Measurements from ENCODE around the gene C1RL.
"Not testable (repeated sequence)": the region's sequence is repeated elsewhere in the genome, so short reads cannot be mapped to it uniquely, and the experiment has no call there.

Gene C1RL

DNA sequence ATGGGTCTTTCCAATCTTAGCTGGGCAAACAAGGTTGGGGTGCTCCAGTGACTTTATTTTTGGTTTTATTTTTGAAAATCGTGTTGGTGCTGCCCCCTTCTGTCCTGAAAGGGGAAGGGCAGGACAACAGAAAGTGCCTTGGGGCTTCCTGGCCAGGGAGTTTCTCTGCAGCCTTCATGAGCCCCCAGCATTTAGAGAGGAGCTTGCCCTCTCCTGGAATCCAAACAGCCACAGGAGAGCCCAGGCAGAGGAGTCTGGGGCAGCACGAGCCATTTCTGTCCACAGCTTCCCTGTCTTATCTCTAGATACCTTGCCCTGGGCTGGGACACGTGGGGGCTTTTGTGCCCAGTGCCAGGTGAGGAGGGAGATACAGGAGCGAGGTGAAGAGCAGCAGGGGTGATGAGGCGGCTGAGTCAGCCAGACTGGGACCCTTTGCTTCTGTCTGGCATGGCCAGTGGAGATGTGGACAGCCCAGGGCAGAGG is 4.4 kb upstream of the C1RL start:
- peak; percentile 63 for DNase-seq

GRCh38 chr12:7112041-7112440 is 3.0 kb upstream of the C1RL start:
- no peak for DNase-seq

DNA sequence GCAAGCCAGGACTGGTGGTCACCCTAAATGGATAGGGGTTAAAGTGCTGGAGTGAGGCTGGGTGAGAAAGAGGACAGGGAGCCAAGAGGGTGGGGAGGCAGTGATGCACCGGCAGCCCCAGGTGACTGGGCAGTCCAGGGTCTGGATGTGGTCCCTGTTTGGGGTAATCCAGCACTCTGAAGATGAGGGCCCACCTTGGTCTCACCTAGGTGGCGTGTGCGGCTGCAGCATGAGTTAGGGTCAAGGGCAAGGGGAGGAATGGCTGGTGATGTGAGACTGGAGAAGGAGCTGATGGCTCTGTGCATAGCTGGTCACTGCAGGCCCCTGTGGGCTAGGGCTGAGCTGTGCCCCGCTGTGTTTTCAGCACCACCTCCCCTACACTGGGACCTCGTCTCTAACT is 1.6 kb upstream of the C1RL start:
- DNase-seq, result no peak

GRCh38 chr12:7109572-7109920 is 532 bp upstream of the C1RL start:
- no peak for DNase-seq

DNA sequence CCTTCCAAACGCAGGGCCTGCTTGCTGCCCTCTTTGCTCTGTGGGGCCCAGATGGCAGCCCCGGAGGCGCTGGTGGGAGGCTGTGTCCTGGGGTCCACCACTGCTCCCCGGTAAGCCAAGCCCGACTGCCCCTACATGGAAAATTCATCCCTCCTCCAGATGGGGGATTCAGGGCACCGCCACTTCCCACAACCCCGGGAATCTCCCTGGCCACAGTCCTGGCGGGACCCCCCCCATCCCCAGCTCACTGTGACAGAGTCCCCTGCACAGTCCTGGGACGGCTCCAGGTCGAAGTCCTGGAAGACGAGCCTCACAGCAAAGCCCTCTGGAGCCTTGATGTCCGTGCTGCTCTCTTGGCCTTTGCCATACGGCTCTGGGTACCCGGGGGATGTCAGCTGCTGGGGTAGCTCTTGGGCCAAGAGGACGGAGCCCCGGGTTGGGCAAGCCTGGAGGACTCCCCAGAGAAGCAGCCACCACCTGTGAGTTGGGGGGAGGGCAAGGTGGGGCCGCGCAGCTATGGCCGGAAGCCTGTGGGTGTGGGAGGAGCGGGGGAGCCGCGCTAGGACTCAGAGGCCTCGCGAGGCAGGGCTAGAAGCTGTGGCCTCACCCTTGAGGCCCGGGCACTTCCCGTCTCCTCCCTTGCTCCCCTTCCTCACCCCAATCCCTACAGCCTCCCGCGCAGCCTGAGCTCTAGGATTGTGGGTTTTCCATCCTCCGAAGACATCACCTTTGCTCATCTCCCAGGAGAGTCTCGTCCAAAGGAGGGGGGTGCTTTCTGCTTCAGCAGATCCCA is 815 bp downstream of the C1RL start:
- DNase-seq, result peak; percentile 90

- DNase-seq, result peak; percentile 17
Observed at GRCh38 chr12:7107636-7108002, 1.4 kb downstream of the C1RL start.

DNA sequence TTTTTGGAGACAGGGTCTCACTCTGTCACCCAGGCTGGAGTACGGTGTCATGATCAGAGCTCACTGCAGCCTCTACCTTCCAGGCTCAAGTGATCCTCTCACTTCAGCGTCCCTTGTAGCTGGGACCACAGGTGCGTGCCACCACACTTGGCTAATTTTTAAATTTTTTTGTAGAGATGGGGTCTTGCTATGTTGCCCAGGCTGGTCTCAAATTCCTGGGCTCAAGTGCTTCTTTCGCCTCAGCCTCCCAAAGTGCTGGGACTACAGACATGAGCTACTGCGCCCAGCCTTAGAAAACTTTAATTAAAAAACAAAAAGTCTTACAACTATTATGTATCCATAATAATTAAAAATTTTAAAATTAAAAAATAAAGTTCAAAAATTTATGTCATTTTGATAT is 1.8 kb downstream of the C1RL start:
- DNase-seq, result not testable (repeated sequence)

DNA sequence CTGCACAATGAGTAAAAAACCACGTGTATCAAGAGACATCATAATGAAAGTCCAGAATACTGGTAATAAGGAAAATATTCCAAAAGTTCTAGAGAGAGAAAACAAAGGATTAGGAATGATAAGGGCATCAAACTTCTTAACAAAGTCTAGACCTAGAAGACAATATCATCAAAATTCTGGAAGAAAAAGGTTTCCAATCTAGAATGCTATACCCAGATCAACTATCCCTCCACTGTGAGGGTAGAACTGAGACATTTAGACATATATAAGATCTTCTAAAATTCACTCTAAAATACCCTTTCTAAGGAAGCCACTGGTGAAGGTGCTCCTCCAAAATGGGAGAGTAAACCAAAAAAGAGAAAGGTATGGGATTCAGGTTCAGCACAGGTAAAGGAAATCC is 2.9 kb downstream of the C1RL start:
- no peak for DNase-seq

DNA sequence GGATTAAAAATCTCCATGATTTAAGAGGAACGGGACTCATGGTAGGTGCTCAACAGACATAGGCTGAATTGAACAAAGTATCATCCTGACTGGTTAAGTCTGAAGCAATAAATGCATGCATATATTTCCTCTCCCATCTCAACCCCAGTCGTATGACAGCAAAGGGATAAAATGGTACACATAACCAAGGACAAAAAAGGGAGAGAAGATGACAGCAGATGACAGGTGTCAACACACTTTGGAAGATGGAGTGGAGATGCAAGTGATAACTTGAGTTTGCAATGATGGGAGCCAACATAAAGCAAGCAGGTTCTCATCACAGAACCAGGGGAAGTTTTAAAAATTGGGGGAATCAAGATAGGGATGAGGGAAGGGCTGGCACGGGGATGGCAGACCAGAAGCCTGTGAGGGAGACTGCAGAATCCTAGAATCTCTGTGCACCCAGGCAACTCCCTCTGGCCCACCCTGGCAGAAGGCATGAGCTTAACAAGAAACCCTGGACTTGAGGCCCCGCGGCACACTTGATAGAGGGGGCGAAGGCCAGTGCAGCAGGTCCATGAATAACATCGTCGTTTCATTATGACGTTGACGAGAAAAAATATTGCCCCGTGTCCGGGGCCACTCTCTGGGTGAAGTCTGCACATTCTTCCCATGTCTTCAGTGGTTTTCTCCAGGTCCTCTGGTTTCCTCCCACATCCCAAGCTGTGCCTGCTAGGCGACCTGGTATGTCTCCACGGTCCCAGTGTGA is 5.0 kb downstream of the C1RL start:
- no peak for DNase-seq

DNA sequence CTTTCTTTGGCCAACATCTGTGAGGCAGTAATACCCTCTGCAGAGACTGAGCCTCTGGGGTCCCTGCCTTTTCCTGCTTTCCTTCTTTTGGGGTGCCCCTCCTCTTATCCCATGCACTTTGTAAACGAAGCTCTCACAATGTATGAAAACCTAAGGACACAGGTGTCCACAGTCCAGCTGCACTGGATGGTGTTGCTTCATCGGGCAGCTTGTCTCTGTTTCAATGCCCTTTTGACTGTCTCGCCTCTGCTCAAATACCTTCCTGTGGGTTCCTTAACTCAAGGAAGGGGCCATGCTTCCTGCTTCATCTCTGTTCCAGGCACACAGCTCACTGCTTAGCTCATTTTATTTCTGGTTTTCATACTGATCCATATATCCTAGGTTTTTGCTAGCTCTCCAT is 6.4 kb downstream of the C1RL start:
- DNase-seq, result no peak

DNA sequence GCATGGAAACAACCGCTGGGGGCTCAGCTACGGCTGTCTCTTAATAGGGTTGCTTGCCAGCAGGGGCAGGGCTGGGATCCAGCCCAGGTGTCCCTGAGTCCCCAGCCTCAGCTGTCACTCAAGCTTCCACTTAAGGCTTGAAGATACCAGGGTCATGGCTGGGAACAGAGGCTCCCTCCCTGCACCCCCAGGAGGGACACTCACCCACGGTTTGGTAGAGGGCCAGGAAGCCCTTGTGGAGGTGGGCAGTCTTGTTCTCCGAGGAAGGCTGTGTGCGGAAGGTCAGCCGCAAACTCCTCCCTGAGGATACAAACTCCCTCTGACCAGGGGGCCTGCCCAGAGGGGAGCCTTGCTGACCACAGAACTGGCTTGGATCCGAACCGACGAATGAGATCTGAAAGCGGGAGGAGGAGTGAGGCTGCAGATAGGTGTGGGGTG is 7.3 kb downstream of the C1RL start:
- no peak for DNase-seq

GRCh38 chr12:7101047-7101693 is 7.8 kb downstream of the C1RL start:
- no peak for DNase-seq

- DNase-seq, result no peak
Observed at GRCh38 chr12:7100239-7100638, 8.8 kb downstream of the C1RL start.

GRCh38 chr12:7099290-7099996 is 9.6 kb downstream of the C1RL start:
- DNase-seq, result no peak

DNA sequence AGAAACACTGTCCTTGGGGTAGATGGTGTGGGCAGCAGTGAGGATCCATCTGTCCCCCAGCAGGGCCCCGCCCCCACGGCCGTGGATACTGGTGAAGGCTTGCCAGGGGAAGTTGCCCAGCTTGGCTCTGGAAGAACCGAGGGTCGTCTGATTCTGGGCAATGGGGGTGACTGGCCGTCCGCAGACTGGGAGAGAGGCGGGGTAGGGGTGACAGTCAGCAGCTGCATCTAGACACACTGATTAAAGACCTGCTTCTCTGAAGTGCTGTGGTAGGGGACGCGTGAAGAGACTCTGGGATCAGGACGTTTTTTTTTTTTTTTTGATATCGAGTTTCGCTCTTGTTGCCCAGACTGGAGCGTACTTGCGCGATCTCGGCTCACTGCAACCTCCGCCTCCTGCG is 12.0 kb downstream of the C1RL start:
- DNase-seq, result no peak

- no peak for DNase-seq
Observed at GRCh38 chr12:7096006-7096932, 12.7 kb downstream of the C1RL start.

GRCh38 chr12:7093892-7094291 is 15.1 kb downstream of the C1RL start:
- DNase-seq, result no peak

GRCh38 chr12:7093486-7093885 is 15.5 kb downstream of the C1RL start:
- no peak for DNase-seq

DNA sequence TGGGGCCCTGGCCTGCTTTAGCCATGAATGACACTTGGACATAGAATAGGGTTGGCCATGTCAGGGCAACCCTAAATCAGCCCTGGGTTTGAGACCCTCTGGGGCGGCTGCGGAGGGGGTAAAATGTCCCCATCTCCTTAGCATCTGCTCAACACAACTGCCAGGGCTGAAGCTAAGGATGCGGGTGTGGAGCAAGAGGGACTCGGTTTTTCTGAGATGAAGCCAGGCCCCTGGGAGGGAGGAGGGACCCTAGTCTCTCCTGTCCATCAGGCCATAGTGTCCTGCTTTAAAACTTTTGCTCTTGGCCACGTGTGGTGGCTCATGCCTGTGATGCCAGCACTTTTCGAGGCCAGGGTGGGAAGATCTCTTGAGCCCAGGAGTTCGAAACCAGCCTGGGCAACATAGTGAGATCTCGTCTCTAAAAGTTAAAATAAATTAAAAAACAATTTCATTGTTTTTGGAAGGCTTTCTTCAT is 16.0 kb downstream of the C1RL start:
- DNase-seq, result no peak

- peak; percentile 70 for DNase-seq
Observed at GRCh38 chr12:7092229-7092985, 16.6 kb downstream of the C1RL start, which contains the start of gene C1R. Gene C1R (minus strand): TSS chr12:7092445. CDS start chr12:7092388, 57 bp downstream.

- DNase-seq, result no peak
Observed at GRCh38 chr12:7091660-7092228, 17.3 kb downstream of the C1RL start.

All from activated CD4-positive, alpha-beta T cell treated with anti-CD3 and anti-CD28 coated beads, Interleukin-10, Interleukin-2, amounts not matched to agents 100 ng/mL and 50 ng/mL, durations not matched to agents 16 hours and 8 hours (primary cell).